OCI-LY1 (cell line): ENCODE data around the gene BHLHE41.

Experiments
- EZH2 ChIP-seq: fragments of 200-600 bp; sonication (generic), shearing (Covaris generic); IDR thresholded peaks from 2 replicates; pipeline ENCODE4 v1.8.0; 2017; ENCODE audit warnings: borderline replicate concordance, mixed run types, mild to moderate bottlenecking, antibody characterized with exemption, low read length, moderate library complexity, mixed read lengths
- TF ChIP-seq, protein P1 (sequence below): fragments of 200-600 bp; sonication (generic), shearing (Covaris generic); IDR thresholded peaks from 2 replicates; pipeline ENCODE4 v1.5.1; 2017; ENCODE audit warnings: mild to moderate bottlenecking, antibody characterized with exemption, low read length, moderate library complexity, mixed read lengths

DNA sequence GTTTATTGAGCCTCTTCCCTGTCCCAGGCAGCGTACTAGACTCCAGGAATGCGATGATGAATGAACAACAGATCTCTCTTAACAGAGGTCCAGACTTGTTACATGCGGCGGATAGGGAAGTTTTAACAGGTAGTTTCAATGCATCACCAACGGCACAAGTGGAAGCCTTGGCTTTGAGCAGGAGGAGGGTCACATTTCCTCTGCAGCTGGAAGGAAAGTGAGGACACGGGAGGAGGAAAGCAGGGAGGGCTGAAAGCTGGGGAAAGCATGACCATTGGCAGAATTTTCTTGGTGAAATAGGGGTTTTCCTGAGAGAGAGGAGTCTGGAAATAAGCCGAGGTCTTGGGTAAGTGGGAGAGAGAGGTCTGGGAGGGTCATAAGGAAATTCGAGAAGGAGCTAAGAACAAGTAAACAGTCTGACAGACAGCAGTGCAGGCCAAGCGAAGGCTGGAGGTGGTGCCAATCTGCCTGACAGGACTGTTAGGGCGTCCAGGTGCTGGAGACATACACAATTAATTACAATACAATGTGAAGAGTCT lies 15.4 kb downstream of the BHLHE41 start:
- TF ChIP-seq, protein P1, sequence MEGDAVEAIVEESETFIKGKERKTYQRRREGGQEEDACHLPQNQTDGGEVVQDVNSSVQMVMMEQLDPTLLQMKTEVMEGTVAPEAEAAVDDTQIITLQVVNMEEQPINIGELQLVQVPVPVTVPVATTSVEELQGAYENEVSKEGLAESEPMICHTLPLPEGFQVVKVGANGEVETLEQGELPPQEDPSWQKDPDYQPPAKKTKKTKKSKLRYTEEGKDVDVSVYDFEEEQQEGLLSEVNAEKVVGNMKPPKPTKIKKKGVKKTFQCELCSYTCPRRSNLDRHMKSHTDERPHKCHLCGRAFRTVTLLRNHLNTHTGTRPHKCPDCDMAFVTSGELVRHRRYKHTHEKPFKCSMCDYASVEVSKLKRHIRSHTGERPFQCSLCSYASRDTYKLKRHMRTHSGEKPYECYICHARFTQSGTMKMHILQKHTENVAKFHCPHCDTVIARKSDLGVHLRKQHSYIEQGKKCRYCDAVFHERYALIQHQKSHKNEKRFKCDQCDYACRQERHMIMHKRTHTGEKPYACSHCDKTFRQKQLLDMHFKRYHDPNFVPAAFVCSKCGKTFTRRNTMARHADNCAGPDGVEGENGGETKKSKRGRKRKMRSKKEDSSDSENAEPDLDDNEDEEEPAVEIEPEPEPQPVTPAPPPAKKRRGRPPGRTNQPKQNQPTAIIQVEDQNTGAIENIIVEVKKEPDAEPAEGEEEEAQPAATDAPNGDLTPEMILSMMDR, result no peak
- no peak for TF ChIP-seq EZH2
